IPS DF 4.7 (cell line): ENCODE measurements around the gene OR6K3.
"Not testable (repeated sequence)": the region's sequence is repeated elsewhere in the genome, so short reads cannot be mapped to it uniquely, and the experiment has no call there.

Source experiments
- DNase-seq: peaks from one replicate; pipeline ENCODE4 v3.0.0-alpha.2; 2013; ENCODE audit warnings: low spot score; ENCODE audit errors: extremely low read depth

OR6K3 gene

GRCh38 chr1:158720620-158721019 is at the start of gene OR6K3:
Gene OR6K3 (minus strand): TSS chr1:158720720. CDS start chr1:158718115, 2,605 bp downstream.
- DNase-seq: no peak

GRCh38 chr1:158754420-158754819 is 33.9 kb upstream of the OR6K3 start, which contains the start of gene OR6K6:
Gene OR6K6 (plus strand): TSS chr1:158754720. CDS start chr1:158754888, 168 bp downstream.
- DNase-seq: no peak

GRCh38 chr1:158752155-158752712 is 31.7 kb upstream of the OR6K3 start:
- DNase-seq: no peak

- no peak for DNase-seq
These were observed 15.3 kb upstream of the OR6K3 start for GRCh38 chr1:158735848-158736247.

- DNase-seq: no peak
These were observed 12.0 kb upstream of the OR6K3 start for GRCh38 chr1:158732524-158732923.

- no peak for DNase-seq
These were observed 11.2 kb upstream of the OR6K3 start for GRCh38 chr1:158731707-158732106.

- no peak for DNase-seq
These were observed 9.9 kb upstream of the OR6K3 start for GRCh38 chr1:158730453-158730852.

GRCh38 chr1:158728510-158729225 is 8.1 kb upstream of the OR6K3 start:
- DNase-seq: no peak

- no peak for DNase-seq
These were observed 3.9 kb upstream of the OR6K3 start for GRCh38 chr1:158724442-158724841.

- no peak for DNase-seq
These were observed 856 bp downstream of the OR6K3 start for GRCh38 chr1:158719664-158720063.

GRCh38 chr1:158717344-158717743 is 3.2 kb downstream of the OR6K3 start:
- DNase-seq: no peak

GRCh38 chr1:158716335-158716734 is 4.2 kb downstream of the OR6K3 start:
- no peak for DNase-seq

- no peak for DNase-seq
These were observed 5.8 kb downstream of the OR6K3 start for GRCh38 chr1:158714754-158715153.

GRCh38 chr1:158711098-158711497 is 9.4 kb downstream of the OR6K3 start:
- no peak for DNase-seq

- DNase-seq: no peak
These were observed 14.4 kb downstream of the OR6K3 start for GRCh38 chr1:158706096-158706495.

- DNase-seq: no peak
These were observed 20.0 kb downstream of the OR6K3 start, which contains the start of gene OR6K2 for GRCh38 chr1:158700552-158700951. Gene OR6K2 (minus strand): TSS chr1:158700652. CDS start chr1:158700652, 0 bp downstream.

GRCh38 chr1:158694596-158694995 is 25.9 kb downstream of the OR6K3 start:
- no peak for DNase-seq

GRCh38 chr1:158692356-158692755 is 28.2 kb downstream of the OR6K3 start:
- no peak for DNase-seq

GRCh38 chr1:158691907-158692306 is 28.6 kb downstream of the OR6K3 start:
- no peak for DNase-seq

- DNase-seq: not testable (repeated sequence)
These were observed 29.4 kb downstream of the OR6K3 start for GRCh38 chr1:158691149-158691548.

- DNase-seq: no peak
These were observed 30.6 kb downstream of the OR6K3 start for GRCh38 chr1:158689875-158690274.

- DNase-seq: no peak
These were observed 31.4 kb downstream of the OR6K3 start for GRCh38 chr1:158689110-158689509.

- not testable (repeated sequence) for DNase-seq
These were observed 32.2 kb downstream of the OR6K3 start for GRCh38 chr1:158688343-158688742.
